ENCODE results near the gene LMF1. TPM values are rescaled to one million over a fixed set of nuclear protein-coding genes. Genes with fewer than 3 reads are reported as not detected.
"Not testable (repeated sequence)": the region's sequence is repeated elsewhere in the genome, so short reads cannot be mapped to it uniquely, and the experiment has no call there.

The LMF1 gene
- total RNA-seq, 4 donors from 2014 or later = 21.8 to 47.9 (median 36.0) TPM

DNA sequence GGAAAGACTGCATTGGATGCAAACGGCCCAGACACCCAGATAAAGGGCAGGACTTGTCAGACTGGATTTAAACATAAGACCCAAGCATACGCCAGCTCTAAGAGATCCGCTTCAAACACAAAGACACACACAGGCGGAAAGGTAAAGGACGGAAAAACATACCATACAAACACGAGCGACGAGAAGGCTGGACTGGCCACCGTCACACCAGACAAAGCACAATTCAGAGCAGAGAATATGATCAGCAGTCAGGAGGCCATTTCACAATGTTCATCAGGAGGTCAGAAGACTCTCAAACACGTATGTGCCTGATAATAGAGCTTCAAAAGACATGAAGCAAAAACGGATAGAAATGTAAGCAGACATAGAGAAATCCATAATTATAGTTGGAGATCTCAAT is 85.4 kb downstream of the LMF1 start:
- no peak overlapping the region for H3K4me3 ChIP-seq
- intact Hi-C loops (cut with DNase I; ENCODE audit: low total_unique reads) = no loop called here
- no peak for DNase-seq
- no peak overlapping the region for H3K27ac ChIP-seq
- H3K36me3 ChIP-seq = no peaks in the 10 kb centered on the region
- no peaks in the 10 kb centered on the region for H3K4me1 ChIP-seq
- TF ChIP-seq, protein P1, sequence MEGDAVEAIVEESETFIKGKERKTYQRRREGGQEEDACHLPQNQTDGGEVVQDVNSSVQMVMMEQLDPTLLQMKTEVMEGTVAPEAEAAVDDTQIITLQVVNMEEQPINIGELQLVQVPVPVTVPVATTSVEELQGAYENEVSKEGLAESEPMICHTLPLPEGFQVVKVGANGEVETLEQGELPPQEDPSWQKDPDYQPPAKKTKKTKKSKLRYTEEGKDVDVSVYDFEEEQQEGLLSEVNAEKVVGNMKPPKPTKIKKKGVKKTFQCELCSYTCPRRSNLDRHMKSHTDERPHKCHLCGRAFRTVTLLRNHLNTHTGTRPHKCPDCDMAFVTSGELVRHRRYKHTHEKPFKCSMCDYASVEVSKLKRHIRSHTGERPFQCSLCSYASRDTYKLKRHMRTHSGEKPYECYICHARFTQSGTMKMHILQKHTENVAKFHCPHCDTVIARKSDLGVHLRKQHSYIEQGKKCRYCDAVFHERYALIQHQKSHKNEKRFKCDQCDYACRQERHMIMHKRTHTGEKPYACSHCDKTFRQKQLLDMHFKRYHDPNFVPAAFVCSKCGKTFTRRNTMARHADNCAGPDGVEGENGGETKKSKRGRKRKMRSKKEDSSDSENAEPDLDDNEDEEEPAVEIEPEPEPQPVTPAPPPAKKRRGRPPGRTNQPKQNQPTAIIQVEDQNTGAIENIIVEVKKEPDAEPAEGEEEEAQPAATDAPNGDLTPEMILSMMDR (IDR thresholded peaks at IDR 0.05) = no peak
- no peak for TF ChIP-seq POLR2A (IDR thresholded peaks at IDR 0.05)
- no peaks in the 10 kb centered on the region for H3K27me3 ChIP-seq
- peaks cover 0 to 4% of the 10 kb centered on the region in 2 donors for H3K9me3 ChIP-seq

GRCh38 chr16:884232-884631 is 86.6 kb downstream of the LMF1 start:
- Histone ChIP-seq H3K4me3 (no peak overlapping the region), H3K27ac (no peak overlapping the region), H3K4me1 (no peaks in the 10 kb centered on the region), H3K9me3 (peaks cover 0 to 4% of the 10 kb centered on the region in 2 donors), H3K36me3 (no peaks in the 10 kb centered on the region), H3K27me3 (no peaks in the 10 kb centered on the region)
- no peak for TF ChIP-seq POLR2A (IDR thresholded peaks at IDR 0.05)
- TF ChIP-seq, protein P1 (IDR thresholded peaks at IDR 0.05) = no peak
- DNase-seq = no peak
- intact Hi-C loops (cut with DNase I; ENCODE audit: low total_unique reads) = no loop called here

GRCh38 chr16:883781-884180 is 87.0 kb downstream of the LMF1 start:
- intact Hi-C loops (cut with DNase I; ENCODE audit: low total_unique reads) = no loop called here
- no peaks in the 10 kb centered on the region for H3K27me3 ChIP-seq

DNA sequence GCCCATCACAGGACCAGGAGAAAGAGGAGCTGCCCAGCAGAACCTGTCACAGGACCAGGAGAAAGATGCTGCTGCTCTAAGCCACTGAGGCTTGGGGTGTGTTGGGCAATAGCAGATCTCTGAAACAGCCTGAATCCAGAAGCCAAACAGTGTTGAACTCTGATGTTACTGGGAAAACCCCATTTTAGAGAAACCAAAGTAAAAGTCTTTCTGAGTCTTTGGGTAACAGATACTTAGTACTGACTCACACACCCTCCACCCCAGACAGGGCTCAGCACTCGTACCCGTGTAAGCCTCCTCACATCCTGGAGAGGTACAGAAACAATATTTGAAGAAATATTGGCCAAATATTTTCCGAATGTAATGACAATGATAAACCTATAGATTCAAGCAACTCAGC is 87.4 kb downstream of the LMF1 start:
- Histone ChIP-seq H3K27ac (no peak overlapping the region), H3K27me3 (no peaks in the 10 kb centered on the region), H3K4me3 (no peak overlapping the region), H3K4me1 (no peaks in the 10 kb centered on the region), H3K9me3 (peaks cover 0 to 4% of the 10 kb centered on the region in 2 donors), H3K36me3 (no peaks in the 10 kb centered on the region)
- TF ChIP-seq, protein P1 (IDR thresholded peaks at IDR 0.05) = no peak
- TF ChIP-seq POLR2A (IDR thresholded peaks at IDR 0.05) = no peak
- DNase-seq = no peak
- intact Hi-C loops (cut with DNase I; ENCODE audit: low total_unique reads) = no loop called here

More at GRCh38 chr16:883781-884180, 87.0 kb downstream of the LMF1 start:
- no peaks in the 10 kb centered on the region for H3K36me3 ChIP-seq
- TF ChIP-seq POLR2A (IDR thresholded peaks at IDR 0.05) = no peak
- TF ChIP-seq, protein P1 (IDR thresholded peaks at IDR 0.05) = no peak
- no peaks in the 10 kb centered on the region for H3K4me1 ChIP-seq
- peaks cover 0 to 4% of the 10 kb centered on the region in 2 donors for H3K9me3 ChIP-seq
- H3K27ac ChIP-seq = no peak overlapping the region
- no peak for DNase-seq
- no peak overlapping the region for H3K4me3 ChIP-seq

DNA sequence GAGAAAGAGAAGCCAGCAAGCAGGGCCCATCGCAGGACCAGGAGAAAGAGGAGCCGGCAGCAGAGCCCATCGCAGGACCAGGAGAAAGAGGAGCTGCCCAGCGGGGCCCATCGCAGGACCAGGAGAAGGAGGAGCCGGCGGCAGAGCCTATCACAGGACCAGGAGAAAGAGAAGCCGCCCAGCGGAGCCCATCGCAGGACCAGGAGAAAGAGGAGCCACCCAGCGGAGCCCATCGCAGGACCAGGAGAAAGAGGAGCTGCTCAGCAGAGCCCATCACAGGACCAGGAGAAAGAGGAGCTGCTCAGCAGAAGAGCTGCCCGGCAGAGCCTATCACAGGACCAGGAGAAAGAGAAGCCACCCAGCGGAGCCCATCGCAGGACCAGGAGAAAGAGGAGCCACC is 88.1 kb downstream of the LMF1 start:
- DNase-seq; intact Hi-C loops (cut with DNase I; ENCODE audit: low total_unique reads); H3K4me1 ChIP-seq; H3K9me3 ChIP-seq; H3K36me3 ChIP-seq; H3K4me3 ChIP-seq; H3K27me3 ChIP-seq; H3K27ac ChIP-seq: not testable (repeated sequence)

- TF ChIP-seq, protein P1 (IDR thresholded peaks at IDR 0.05) = no peak
- no peak for TF ChIP-seq POLR2A (IDR thresholded peaks at IDR 0.05)
- H3K9me3 ChIP-seq = peaks cover 0 to 4% of the 10 kb centered on the region in 2 donors
- no peaks in the 10 kb centered on the region for H3K27me3 ChIP-seq
- no peaks in the 10 kb centered on the region for H3K4me1 ChIP-seq
- H3K27ac ChIP-seq = no peak overlapping the region
- H3K4me3 ChIP-seq = no peak overlapping the region
- no peak for DNase-seq
- intact Hi-C loops (cut with DNase I; ENCODE audit: low total_unique reads) = no loop called here
- H3K36me3 ChIP-seq = no peaks in the 10 kb centered on the region
Observed at GRCh38 chr16:882256-882655, 88.5 kb downstream of the LMF1 start.
